ENCODE results near the gene RAB35.

RAB35 gene

DNA sequence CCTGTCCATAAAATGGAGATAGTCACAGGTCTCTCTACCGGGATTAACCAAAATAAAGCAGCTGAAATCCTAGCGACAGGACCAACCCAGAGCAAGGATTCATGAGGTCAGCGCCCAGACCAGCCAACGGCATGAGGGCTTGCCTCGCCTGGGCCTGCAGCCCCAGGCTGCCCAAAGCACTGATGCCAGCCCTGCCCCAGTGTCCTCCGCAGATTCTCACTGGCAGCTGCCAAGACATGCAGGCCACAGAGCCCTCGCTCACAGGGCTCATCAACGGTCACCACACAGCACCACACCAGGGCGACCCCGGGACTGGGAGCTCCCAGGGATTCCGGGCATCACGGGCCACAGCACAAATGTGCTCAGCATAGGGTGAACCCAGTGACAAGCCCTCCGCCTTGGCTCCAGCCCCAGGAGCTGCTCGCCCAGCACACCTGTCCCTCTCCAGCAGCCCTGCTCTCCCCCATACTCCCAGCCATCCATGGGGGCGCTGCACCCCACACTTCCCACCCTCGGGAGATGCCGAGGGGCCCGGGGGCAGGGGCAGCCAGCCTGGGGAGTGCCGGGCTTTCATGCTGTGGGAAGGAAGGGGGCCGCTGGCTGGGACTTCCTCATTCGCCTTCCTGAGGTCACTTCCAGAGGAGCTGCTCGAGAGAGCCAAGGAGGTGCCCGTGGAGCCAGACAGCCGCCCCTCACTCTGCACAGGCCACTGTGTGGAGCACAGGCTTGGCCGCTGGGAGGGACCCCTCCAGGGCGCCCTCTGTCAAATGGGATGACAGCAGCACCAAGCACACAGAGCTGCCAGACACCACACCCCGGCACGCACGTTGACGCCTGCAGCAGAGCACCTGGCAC is 14.1 kb downstream of the RAB35 start:
- no peak for DNase-seq

DNA sequence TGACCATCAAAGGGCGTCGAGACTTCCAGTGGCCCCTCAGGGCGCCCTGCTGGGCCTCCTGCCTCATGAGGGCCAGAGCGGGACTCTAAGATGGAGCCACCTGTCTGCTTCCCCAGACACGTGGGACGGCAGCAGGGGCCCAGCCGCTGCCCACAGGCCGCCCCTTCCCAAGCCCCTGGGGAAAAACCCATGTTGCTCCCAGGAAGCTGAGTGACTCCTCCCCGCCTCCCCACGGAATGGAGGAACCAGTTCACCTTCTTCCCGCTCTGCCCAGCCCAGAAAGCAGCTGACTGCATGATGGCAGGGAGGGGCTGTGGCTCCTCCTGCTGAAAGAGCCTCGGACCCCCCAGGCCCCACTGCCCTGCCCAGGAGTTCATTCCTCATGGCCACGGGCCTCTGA is 14.9 kb downstream of the RAB35 start:
- DNase-seq: no peak

DNA sequence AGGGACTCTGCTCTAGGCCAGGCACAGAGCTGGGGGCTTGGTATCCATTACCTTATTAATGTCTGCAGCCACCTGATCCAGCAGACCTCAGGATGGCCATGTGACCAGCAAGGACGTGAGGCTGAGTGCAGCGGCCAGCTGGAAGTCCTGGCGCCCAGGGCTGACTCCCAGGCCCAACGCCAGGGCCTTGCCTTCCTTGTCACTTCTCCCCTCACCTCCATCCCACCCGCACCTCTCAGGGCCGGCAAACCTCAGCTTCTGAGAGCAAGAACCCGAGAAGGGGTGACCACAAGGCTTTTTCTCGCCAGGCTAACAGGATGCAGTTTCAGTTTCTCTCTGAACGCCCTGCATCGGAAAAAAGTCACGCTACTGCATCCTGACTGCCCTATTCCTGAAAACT is 15.4 kb downstream of the RAB35 start:
- DNase-seq: no peak

DNA sequence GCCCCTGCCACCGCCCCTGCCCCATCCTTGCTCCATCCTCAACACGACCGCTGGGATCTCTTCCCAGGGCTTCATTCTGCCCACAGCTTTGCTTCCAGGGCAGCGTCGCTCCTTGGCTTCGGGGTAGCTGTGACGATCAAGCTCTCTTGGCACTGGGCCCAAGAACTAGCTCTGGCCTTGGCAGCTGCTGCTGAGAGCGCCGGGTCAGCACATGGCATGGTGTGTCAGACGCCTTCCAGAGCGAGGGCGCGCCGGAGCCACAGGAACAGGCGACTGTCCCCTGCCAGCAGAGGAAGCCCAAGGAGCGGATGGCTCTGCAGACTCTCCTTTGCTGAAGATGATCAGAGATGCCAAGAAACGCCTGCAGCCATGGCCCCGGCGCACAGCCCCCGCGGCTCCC is 15.9 kb downstream of the RAB35 start:
- DNase-seq: peak in 1 of 2 experiments; percentile 30

DNA sequence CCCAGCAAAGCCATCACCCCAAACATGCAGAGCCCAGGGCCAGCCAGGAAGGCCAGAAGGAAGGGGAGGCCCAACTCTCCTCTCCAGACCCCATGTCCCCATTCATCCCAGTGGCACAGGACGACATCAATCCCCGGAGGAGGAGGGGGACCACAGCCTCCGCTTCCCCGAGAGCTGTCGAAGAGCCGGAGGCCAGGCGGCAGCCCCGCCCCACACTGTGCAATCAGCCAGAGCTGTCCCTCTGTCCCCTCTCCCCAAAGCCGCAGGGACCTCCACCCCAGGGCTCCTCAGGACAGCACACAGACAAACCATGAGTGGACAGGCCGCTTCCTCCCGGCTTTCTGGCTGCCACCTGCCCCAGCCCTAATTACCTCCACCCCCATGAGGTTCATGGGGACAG is 16.8 kb downstream of the RAB35 start:
- DNase-seq: no peak

DNA sequence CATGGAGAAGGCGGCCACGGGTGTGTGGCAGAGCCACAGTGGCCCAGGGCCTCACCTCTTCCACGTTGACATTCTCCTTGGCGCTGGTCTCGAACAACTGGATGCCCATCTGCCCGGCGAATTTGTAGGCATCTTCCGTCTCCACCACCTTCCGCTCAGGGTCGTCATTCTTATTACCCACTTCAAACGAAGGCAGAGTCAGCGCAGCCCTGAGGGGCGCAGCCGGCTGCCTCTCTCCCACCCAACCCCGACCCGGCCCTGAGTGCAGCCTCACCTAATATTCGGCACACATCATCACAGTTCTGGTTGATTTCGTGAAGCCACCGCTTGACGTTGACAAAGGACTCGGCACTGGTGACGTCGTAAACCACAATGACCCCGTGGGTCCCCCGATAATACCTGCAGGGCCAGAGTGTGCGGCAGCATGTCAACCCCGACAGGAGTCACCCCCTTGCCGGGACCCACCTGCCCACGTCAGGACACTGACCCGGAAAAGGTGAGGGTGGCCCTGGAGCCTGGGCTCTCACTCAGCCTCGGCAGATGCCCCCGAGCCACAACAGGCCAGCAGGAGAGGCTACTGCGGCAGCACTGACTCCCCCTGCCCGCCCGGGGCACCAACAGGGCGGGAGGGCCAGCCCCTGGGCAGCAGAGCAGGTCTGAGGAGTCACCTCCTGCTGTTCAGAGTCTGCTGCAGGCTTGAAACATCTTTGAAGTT is 17.6 kb downstream of the RAB35 start:
- no peak for DNase-seq

DNA sequence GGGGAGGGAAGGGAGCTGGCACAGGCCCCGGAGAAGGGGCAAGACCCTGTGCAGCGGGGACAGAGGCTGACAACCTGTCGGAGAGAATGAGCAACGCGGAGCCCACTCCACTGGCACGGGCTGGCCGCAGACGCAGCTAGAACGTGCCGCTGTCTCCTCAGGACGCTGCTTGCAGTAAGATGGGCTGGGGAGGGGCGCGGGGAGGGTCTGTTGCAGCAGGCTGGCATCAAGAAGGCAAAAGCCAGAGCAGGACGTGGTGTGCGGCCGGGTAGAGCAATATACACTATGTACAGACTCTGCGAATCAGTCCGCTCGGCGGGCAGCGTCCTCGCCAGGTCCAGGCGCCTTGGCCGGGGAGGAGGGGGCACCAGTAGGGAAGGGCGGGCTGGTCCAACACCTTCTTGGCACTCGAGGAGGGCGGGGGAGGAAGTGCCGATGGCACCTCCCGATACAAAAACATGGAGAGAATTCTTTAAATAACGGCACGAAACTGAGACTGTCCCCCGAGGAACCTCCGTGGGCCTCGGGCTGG is 19.8 kb downstream of the RAB35 start:
- DNase-seq: no peak

DNA sequence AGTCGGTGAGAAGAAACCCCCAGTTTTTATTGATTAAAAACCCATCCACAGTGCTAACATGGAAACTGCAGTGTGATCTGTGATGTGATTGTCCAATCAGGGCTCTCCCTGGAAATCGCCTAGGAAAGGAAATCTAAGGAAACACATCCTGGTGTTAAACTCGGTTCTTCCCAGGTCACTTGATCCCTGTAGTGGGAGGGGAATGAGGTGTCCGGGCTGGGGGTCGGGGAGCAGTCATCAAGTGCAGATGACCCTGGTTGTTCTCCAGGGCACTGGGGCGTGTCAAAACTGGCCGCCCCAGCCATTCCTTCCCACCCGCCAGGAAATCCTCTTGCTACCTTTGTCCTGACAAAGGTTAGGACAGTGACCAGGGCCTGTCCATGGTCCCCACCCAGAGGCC is 20.8 kb downstream of the RAB35 start:
- no peak for DNase-seq

DNA sequence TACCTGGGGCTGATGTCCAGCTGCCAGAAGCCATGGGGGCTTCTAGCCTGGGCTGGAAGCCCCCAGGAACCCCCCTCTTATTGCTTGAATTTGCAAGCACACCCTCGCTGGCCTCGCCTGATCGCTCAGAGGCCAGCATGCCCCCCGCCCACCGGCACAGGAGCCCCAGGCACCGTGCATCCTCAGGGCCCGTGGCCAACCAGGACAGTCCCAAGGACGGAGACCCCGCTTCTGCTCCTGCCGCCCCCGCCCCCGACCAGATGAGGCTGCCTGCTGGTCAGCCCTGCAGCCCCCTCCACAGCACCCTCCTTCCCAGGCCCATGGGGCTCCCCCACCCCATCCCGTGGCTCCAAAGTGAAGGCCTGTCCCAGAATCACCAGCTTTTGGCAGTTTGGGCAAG is 21.2 kb downstream of the RAB35 start:
- DNase-seq: no peak

DNA sequence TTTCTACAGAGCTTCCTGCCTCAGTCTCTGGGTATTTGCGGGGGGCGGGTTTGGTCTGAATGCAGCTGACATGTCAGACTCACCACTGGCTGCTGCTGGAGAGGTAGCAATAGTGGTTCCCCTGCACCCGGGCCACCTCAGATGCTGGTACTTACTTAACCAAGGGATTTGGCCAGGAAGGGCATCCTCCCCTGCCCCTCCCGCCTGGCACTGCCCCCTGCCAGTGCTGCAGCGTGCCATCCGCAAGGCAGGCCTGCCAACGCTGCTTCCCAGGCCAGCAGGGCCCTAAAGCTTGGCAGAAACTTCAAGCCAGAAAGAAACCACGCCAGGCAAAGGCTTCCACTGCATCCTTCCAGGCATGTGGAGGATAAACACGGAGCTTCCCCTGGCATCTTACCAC is 22.1 kb downstream of the RAB35 start:
- DNase-seq: peak; percentile 52 to 68

DNA sequence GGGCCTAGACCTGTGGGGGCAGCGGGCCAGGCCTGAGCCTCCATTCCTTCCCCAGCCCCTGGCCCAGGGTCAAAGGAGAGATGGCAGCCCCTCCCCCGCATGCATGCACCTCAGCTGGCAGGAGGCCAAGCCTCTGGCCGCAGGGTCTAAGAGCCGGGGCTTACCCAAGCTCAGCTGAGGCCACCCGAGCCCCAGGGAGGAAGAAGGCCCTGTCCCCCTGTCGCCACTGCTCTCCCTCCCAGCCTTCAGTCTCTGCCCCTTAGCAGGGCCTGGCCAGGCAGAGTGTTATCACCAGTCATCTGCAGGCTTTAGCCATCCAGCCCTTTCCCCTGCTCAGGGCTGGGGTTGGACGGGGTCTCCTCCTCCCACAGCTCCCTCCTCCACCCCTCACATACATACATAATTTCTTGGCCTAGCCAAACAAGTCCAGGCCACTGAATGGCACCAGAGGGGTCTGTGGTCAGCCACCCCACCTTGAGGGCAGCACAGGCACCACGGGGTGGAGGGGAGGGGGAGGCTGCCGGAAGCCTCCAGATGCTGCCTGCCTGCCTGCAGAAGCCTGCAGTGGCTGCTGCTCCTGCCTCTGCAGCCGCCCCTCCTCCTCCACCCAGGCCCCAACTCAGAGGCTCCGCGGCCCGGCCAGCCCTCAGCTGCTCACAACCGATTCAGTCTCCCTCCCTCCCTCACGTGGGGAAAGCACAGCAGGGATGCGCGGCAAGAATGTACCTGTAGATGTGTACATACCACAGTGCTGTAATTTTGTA is 22.8 kb downstream of the RAB35 start:
- DNase-seq: no peak

DNA sequence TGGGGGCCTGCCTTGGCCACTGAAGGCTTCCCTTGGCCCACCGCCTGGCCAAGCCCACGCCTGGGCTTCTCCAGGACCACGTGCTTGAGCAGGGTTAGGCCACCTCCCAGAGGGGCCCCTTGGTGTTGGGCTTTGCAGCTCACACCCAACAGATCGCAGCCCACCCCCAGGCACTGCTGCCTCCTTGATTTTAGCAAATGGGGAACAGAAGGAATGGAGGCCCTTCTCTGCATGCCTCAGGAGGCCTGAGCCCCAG is 23.3 kb downstream of the RAB35 start:
- no peak for DNase-seq

DNA sequence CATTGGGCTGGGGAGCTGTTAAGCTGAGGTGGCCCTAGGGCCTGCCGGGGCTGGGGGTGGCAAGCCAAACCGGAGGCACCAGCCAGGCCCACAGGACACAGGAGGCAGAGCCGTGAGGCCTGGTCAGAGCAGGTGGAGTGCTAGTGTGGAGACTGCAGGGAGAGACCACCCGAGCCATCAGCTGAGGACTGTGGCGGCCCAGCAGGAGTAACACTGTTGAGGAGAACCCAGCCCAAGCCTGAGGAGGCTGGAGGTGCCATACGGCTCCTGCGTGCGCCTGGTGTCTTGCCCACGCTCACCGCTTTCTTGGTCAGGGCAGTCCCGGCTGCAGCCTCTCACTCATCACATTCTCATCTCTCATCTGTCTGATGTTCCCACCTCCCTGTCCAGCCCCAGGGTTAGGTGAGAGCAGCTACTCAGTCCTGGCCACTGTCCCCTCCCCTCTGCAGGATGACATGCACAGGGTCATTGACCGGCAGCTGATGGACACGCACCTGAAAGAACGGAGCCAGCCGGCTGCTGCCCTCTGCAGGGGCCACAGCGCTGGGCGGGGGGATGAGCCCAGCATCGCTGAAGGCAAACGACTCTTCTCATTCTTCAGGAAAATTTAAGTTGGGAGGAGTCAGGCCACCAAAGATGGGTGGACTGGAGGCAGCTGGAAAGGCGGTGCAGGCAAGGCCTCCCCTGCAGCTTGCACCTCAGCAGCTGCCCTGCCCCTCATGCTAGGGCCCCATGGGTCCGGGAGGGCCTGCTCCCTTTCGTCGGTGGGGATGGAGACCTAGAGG is 23.8 kb downstream of the RAB35 start:
- no peak for DNase-seq

DNA sequence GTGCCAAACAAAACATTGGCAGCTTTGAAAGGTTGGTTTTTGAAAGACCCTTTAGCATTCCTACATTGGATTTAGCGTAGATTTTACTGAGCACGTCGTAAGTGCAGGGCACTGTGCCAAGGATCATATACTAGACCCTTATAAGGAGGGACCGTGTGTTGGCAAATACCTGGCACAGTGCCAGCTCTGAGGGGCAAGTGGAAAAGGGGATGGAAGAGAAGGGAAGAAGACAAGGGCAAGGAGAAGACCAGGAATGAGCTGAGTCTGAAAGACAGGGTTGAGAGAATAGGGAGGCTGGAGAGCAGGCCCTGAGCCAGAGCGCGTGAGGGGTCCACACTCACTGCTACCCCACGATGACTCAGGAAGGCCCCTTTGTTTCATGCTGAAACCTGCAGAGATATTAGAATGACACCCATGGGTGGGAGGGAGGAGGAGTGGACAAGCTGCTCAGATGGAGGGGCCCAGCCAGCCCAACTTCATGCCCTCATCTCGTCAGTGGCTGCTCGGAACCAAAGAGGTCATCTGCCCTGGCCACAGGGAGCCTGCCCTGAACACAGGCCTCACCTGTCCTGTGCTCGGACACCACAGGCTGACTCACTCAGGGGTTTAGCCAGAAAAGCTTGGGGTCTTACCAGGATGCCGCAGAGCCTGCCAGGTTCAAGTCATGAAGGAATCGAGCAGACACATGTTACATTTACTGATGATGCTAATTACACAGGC is 25.0 kb downstream of the RAB35 start:
- no peak for DNase-seq

DNA sequence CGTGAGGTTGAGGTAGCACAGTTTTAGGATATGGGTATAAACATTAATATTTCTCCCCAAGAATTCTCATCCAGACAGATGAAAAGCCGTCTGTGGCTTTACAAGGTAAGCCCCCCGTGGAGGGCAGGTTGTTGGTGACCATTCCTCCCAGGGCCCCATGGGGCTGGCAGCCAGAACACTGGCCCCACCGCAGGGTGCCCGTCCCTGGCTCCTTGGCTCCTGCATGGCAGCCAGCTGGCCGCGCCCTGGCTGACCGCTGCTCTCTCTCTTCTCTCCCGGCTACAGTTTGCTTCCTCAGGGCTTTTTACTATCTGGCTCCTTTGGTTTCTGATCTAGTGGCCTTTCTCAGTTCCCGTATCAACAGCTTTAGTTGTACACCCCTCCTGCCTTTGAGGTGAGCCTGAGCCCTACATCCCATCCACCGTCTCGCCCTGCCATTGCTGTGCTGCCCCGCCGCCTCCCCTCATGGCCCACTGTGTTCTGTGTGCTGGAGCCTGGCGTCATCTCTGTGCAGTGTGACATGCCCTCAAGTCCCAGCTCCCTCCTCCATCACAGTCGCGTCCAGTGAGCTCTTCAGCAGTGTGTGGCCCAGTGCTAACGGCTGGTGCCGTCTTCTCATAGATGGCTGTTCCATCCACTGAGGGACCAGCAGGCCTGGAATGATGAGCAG is 25.8 kb downstream of the RAB35 start:
- no peak for DNase-seq

DNA sequence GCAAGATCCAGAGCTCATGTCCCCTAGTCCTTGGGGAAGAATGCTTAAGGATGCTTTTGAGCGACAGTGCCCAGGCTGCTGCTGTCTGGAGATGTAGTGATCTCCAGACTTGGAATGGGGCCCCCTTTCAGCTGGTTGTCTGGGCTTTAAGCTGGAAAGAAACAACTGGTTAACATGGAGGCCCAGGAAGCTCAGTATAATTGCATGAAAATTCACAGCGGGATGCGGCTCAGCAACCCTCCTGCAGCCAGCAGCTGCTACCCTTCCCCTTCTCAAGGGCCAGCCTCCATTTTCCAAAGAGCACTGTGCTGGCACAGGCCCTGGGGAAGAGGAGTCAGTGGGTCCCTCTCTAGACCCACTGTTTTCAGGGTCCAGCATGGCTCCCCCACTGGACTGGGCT is 26.3 kb downstream of the RAB35 start:
- DNase-seq: no peak

DNA sequence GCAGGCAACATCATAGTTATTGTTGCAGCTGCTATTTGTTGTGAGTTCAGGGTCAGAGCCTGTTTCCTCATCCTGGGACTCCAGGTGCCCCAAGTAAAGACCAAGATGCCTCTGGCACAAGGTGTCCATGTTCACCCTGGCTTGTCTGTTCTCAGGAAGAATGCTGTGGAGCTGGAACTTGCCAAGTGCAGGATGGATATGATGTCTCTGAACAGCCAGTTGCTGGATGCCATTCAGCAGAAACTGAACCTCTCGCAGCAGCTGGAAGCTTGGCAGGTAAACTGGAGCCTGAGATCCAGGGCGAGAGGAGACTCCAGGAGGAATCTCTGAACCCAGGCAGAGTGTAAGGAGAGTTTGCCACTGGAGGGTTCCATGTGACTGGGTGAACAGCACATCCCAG is 26.8 kb downstream of the RAB35 start:
- no peak for DNase-seq

DNA sequence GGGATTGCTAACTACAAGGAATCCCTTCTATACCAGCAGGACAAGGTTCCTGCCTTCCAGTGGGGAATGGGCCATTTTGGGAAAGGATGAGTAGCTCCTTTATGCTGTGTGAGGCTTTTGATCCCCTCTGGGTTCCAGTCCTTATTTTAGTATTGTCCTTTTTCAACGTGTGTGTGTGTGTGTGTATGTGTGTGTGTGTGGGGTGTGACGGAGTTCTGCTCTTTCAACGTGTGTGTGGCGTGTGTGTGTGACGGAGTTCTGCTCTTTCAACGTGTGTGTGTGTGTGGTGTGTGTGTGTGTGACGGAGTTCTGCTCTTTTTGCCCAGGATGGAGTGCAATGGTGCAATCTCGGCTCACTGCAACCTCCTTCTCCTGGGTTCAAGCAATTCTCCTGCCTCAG is 27.4 kb downstream of the RAB35 start:
- no peak for DNase-seq

DNA sequence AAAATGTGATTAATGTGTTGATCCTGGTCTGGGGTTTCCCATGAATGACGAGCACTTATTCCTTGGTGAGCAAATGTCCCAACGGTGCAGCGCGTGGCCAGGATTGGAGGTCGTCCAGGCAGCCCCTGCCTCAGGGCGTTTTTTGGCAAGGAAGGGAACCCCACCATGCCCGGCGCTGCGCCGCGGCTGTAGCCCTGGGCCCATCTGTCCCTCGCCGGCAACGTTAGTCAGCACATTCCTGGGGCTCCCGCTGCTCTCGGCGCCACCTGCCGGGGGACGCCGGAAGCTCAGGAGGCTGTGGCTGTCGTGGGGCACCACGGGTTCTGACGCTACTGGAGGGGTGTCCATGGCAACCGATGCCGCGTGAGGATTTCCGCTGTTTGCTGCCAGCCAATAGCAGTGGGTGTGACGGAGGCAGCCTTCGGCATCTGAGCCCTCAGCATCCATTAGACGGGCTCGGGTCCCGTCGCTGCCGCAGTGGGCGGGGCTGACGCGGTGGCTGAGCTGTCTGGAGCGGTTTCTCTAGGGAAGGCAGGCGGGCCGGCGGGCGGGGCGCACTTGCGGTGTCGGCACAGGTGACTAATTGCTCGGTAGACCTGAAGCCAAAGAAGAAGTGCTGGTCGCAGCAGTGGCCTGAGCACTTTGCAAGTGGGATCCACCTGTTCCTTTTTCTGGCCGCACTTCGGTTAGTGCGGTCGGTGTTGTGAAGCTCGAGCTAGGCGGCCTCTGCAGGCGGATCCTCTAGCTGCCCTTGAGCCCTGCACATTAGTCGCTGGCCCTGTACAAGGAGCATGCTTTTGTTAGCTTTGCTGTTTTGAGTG is 29.5 kb downstream of the RAB35 start:
- peak; percentile 97 to 99 for DNase-seq

DNA sequence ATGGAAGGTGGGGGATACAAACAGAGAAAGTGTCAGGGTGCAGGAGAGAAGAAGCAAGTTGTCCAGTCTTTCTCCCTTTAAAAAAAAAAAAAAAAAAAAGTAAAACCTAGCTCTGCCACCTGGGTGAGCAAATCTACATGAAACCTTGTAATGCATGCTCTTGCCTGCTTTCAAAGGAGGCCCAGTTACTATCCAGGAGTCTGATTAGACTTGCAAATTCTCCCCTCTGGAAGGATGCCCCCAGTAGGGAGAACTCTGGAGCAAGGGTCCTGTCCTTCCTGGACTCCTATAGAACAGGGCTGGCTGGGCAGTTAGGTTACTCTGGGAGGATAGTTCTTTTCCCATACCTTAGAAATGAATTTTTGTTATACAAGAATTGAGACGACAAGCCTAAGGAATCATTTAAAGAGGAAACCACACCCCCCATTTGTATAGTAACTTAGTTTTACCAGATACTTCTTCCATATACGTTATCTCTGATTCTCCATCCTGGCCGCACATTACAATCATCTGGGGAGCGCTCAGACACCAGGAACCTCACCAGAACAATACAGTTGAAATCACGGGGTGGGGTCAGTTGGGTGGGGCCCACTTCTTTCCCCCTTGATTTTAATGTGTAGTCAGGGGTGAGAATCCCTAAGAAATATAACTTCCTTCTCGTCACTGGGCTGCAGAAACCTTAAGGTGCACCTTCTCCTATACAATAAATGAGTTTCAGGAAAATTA is 30.5 kb downstream of the RAB35 start:
- DNase-seq: no peak

Data from cerebellar nuclear complex (tissue), 1 donor.